Measurements from ENCODE around the gene SGSM1.

GRCh38 chr22:24947881-24948280 is 141.9 kb downstream of the SGSM1 start:
- TF ChIP-seq, protein P1, sequence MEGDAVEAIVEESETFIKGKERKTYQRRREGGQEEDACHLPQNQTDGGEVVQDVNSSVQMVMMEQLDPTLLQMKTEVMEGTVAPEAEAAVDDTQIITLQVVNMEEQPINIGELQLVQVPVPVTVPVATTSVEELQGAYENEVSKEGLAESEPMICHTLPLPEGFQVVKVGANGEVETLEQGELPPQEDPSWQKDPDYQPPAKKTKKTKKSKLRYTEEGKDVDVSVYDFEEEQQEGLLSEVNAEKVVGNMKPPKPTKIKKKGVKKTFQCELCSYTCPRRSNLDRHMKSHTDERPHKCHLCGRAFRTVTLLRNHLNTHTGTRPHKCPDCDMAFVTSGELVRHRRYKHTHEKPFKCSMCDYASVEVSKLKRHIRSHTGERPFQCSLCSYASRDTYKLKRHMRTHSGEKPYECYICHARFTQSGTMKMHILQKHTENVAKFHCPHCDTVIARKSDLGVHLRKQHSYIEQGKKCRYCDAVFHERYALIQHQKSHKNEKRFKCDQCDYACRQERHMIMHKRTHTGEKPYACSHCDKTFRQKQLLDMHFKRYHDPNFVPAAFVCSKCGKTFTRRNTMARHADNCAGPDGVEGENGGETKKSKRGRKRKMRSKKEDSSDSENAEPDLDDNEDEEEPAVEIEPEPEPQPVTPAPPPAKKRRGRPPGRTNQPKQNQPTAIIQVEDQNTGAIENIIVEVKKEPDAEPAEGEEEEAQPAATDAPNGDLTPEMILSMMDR (conservative IDR thresholded peaks at IDR 0.05; ENCODE audit: low read length): no peak
- no peak for TF ChIP-seq EZH2phosphoT487 (IDR thresholded peaks at IDR 0.05; ENCODE audit: borderline replicate concordance)
